Measurements from ENCODE around the gene POLDIP2. TPM values are rescaled to one million over a fixed set of nuclear protein-coding genes. Genes with fewer than 3 reads are reported as not detected.
A peak's percentile ranks its signal among the peaks of the same experiment; 100 is the strongest.

Gene POLDIP2
- total and polyA plus RNA-seq, 9 of the 15 experiments (the other 6 are each of a cell fraction or from before 2014, with no cell fraction given): 22.0 to 137 (median 104) TPM

DNA sequence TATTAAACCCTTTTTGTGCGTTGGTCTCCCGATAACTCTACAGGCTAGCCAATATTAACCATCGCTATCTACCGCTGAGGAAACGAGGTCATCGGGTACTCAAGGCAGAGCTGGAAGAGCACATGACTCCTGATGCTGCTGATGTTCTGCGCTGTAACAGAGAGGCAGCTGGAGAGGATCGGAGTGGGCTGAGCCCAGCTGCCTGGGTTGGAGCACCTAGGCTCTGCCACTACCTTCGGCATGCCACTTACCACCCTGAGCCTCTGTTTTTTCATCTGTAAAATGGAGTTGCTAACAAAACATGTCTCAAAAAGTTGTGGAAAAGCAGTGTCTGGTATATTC is 49.1 kb upstream of the POLDIP2 start (continued):
- TF ChIP-seq, protein P1, sequence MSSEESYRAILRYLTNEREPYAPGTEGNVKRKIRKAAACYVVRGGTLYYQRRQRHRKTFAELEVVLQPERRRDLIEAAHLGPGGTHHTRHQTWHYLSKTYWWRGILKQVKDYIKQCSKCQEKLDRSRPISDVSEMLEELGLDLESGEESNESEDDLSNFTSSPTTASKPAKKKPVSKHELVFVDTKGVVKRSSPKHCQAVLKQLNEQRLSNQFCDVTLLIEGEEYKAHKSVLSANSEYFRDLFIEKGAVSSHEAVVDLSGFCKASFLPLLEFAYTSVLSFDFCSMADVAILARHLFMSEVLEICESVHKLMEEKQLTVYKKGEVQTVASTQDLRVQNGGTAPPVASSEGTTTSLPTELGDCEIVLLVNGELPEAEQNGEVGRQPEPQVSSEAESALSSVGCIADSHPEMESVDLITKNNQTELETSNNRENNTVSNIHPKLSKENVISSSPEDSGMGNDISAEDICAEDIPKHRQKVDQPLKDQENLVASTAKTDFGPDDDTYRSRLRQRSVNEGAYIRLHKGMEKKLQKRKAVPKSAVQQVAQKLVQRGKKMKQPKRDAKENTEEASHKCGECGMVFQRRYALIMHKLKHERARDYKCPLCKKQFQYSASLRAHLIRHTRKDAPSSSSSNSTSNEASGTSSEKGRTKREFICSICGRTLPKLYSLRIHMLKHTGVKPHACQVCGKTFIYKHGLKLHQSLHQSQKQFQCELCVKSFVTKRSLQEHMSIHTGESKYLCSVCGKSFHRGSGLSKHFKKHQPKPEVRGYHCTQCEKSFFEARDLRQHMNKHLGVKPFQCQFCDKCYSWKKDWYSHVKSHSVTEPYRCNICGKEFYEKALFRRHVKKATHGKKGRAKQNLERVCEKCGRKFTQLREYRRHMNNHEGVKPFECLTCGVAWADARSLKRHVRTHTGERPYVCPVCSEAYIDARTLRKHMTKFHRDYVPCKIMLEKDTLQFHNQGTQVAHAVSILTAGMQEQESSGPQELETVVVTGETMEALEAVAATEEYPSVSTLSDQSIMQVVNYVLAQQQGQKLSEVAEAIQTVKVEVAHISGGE (CRISPR knock-in tag; IDR thresholded peaks at IDR 0.05): 0 out of 6 replicates have a peak, but pooled peaks of 1 of the 3 experiments have one; percentile 34
- no peak for TF ChIP-seq ZZZ3 (IDR thresholded peaks at IDR 0.05)
- no peak for TF ChIP-seq FOXJ2 (tag; IDR thresholded peaks at IDR 0.05)
- no peak for TF ChIP-seq KHSRP (IDR thresholded peaks at IDR 0.05)
- TF ChIP-seq ZNF384 (IDR thresholded peaks at IDR 0.05; ENCODE audit: low read depth, low read length): no peak
- no peak for TF ChIP-seq ZNF445 (CRISPR knock-in tag; IDR thresholded peaks at IDR 0.05; ENCODE audit: low read depth)
- TF ChIP-seq ZNF639 (CRISPR knock-in tag; conservative IDR thresholded peaks at IDR 0.05 in 1 of 2, IDR thresholded peaks at IDR 0.05 in 1 of 2): no peak
- no peak for TF ChIP-seq ARID2 (IDR thresholded peaks at IDR 0.05)
- TF ChIP-seq EWSR1 (IDR thresholded peaks at IDR 0.05; ENCODE audit: borderline replicate concordance, low read depth, partially characterized antibody): no peak
- no peak for TF ChIP-seq AFF4 (CRISPR knock-in tag; IDR thresholded peaks at IDR 0.05)
- no peak for TF ChIP-seq EGR1 (conservative IDR thresholded peaks at IDR 0.05)
- TF ChIP-seq HOXB6 (CRISPR knock-in tag; IDR thresholded peaks at IDR 0.05; ENCODE audit: borderline replicate concordance): no peak
- no peak for TF ChIP-seq NONO (IDR thresholded peaks at IDR 0.05; ENCODE audit: low read depth in 2 of 2, low read length in 1 of 2)
- no peak for TF ChIP-seq HMGN3 (IDR thresholded peaks at IDR 0.05; ENCODE audit: borderline replicate concordance, extremely low read depth, insufficient read length, low read depth, low read length)
- TF ChIP-seq MCM7 (IDR thresholded peaks at IDR 0.05): no peak

Data from K562 (cell line).